Mesenchymal stem cell (in vitro differentiated cells and primary cell): Measurements from ENCODE around the gene RASEF.
"Not testable (repeated sequence)": the region's sequence is repeated elsewhere in the genome, so short reads cannot be mapped to it uniquely, and the experiment has no call there.

Experiments used
- DNase-seq: peaks from one replicate; pipeline ENCODE4 v3.0.0-alpha.2; 2013
- H2AFZ ChIP-seq: one replicate; pipeline ENCODE4 v1.6.1; 2013; ENCODE audit warnings: low read depth, mild to moderate bottlenecking, control low read depth, inconsistent platforms, low read length, moderate library complexity
- H2AK5ac ChIP-seq: 2 replicates; pipeline ENCODE4 v1.6.1; 2013; ENCODE audit warnings: low read length, moderate library complexity, mild to moderate bottlenecking, inconsistent platforms; ENCODE audit not compliant: severe bottlenecking
- H2BK120ac ChIP-seq: one replicate; pipeline ENCODE4 v1.6.1; 2013; ENCODE audit warnings: low read depth, mild to moderate bottlenecking, inconsistent platforms, low read length, moderate library complexity
- H2BK12ac ChIP-seq, 2 experiments: one replicate each; pipeline ENCODE4 v1.6.1; 2013; ENCODE audit warnings: inconsistent platforms in 2 of 2, low read length in 2 of 2, mild to moderate bottlenecking in 2 of 2, moderate library complexity in 2 of 2, control low read depth in 1 of 2
- H2BK15ac ChIP-seq: one replicate; pipeline ENCODE4 v1.6.1; 2013; ENCODE audit warnings: mild to moderate bottlenecking, low read depth, inconsistent platforms; ENCODE audit not compliant: poor library complexity, severe bottlenecking
- H2BK5ac ChIP-seq: 2 replicates; pipeline ENCODE4 v1.6.1; 2013; ENCODE audit warnings: low read depth, mild to moderate bottlenecking, low read length, control low read depth, inconsistent platforms; ENCODE audit not compliant: poor library complexity, severe bottlenecking
- H3K14ac ChIP-seq, 2 experiments: one replicate each; pipeline ENCODE4 v1.6.1; 2013; ENCODE audit warnings: inconsistent platforms in 2 of 2, low read length in 2 of 2, control low read depth in 1 of 2, mild to moderate bottlenecking in 1 of 2, moderate library complexity in 1 of 2
- H3K18ac ChIP-seq, 2 experiments: one replicate each; pipeline ENCODE4 v1.6.1; 2013; ENCODE audit warnings: inconsistent platforms in 2 of 2, low read length in 2 of 2, control low read depth in 1 of 2, low read depth in 1 of 2, mild to moderate bottlenecking in 1 of 2
- H3K23ac ChIP-seq, 2 experiments: one replicate each; pipeline ENCODE4 v1.6.1; 2013; ENCODE audit warnings: inconsistent platforms in 2 of 2, low read length in 2 of 2, mild to moderate bottlenecking in 2 of 2, moderate library complexity in 2 of 2, control low read depth in 1 of 2
- H3K27ac ChIP-seq: 2 replicates; pipeline ENCODE4 v1.5.1; 2013; ENCODE audit warnings: mild to moderate bottlenecking, moderate library complexity, low read length, control low read depth, inconsistent platforms; ENCODE audit not compliant: poor library complexity, severe bottlenecking
- H3K27me3 ChIP-seq, 2 experiments: 2 replicates each; pipeline versions ENCODE4 v1.6.1 to v1.7.0; 2013; ENCODE audit warnings: low read length in 2 of 2, mild to moderate bottlenecking in 2 of 2, moderate library complexity in 2 of 2, control low read depth in 1 of 2, inconsistent platforms in 1 of 2; ENCODE audit not compliant: control insufficient read depth in 1 of 2, insufficient read depth in 1 of 2
- H3K36me3 ChIP-seq, 2 experiments: 2 replicates each; pipeline versions ENCODE4 v1.6.1 to v1.7.0; 2013; ENCODE audit warnings: low read length in 2 of 2, control low read depth in 1 of 2, inconsistent platforms in 1 of 2, low read depth in 1 of 2, mild to moderate bottlenecking in 1 of 2; ENCODE audit not compliant: insufficient read depth in 2 of 2, control insufficient read depth in 1 of 2
- H3K4ac ChIP-seq, 2 experiments: one replicate each; pipeline ENCODE4 v1.6.1; 2013; ENCODE audit warnings: inconsistent platforms in 2 of 2, low read length in 2 of 2, mild to moderate bottlenecking in 2 of 2, moderate library complexity in 2 of 2, control low read depth in 1 of 2, low read depth in 1 of 2
- H3K4me1 ChIP-seq: 2 replicates; pipeline ENCODE4 v1.6.1; 2013; ENCODE audit warnings: low read depth, low read length, control low read depth; ENCODE audit not compliant: control insufficient read depth, insufficient read depth
- H3K4me2 ChIP-seq: 2 replicates; pipeline ENCODE4 v1.6.1; 2013; ENCODE audit warnings: low read length, mild to moderate bottlenecking, inconsistent platforms; ENCODE audit not compliant: poor library complexity, severe bottlenecking
- H3K4me3 ChIP-seq, 2 experiments: 2 replicates each; pipeline versions ENCODE4 v1.5.1 to v1.7.0; 2013; ENCODE audit warnings: low read length in 2 of 2, mild to moderate bottlenecking in 2 of 2, control low read depth in 1 of 2, low read depth in 1 of 2; ENCODE audit not compliant: insufficient read depth in 1 of 2
- H3K79me1 ChIP-seq: replicated peaks from 2 replicates; pipeline ENCODE4 v1.6.1; 2013; ENCODE audit warnings: mild to moderate bottlenecking, control low read depth, low read length, inconsistent platforms; ENCODE audit not compliant: poor library complexity, severe bottlenecking
- H3K9ac ChIP-seq: 2 replicates; pipeline ENCODE4 v1.7.0; 2013; ENCODE audit warnings: mild to moderate bottlenecking, low read length, moderate library complexity
- H3K9me3 ChIP-seq: 2 replicates; pipeline ENCODE4 v1.7.0; 2013; ENCODE audit warnings: mild to moderate bottlenecking, low read length; ENCODE audit not compliant: control insufficient read depth
- H4K8ac ChIP-seq: one replicate; pipeline ENCODE4 v1.6.1; 2013; ENCODE audit warnings: inconsistent platforms, mild to moderate bottlenecking, low read length, moderate library complexity
- H4K91ac ChIP-seq: one replicate; pipeline ENCODE4 v1.6.1; 2013; ENCODE audit warnings: mild to moderate bottlenecking, low read length, inconsistent platforms
- WGBS: methylation state at CpG from one replicate; pipeline ENCODE4 v1.1.7; 2013; ENCODE audit warnings: mixed read lengths; 5-methylcytosine and 5-hydroxymethylcytosine counted together

The RASEF gene

DNA sequence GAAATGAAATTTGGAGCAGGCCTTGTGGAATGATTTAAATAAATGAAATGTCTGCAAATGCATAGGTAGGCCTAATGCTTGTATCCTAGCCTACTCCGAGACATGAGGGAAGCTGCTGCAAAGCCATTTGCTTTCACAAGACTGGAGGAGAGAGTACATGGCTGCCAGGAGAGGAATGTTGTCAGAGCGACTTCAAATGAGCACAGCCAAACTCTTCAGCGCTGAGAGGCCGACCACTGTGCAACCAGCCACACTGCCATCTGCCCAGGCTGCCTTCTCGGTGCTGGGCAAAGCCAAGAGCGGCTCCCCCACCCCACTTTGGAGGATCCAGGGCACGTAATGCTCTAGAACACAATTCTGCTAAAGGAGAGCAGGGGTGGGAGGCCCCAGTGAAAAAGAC, 122.6 kb downstream of the RASEF start:
- Histone ChIP-seq H3K14ac (no peak overlapping the region), H3K27ac (no peak overlapping the region), H3K4ac (no peak overlapping the region), H3K4me2 (no peak overlapping the region), H4K8ac (peak overlapping the region; percentile 55), H4K91ac (no peak overlapping the region), H2BK120ac (no peak overlapping the region), H3K36me3 (no peaks in the 10 kb centered on the region), H3K79me1 (no peaks in the 10 kb centered on the region), H3K18ac (no peak overlapping the region), H2AK5ac (no peak overlapping the region), H3K4me3 (no peak overlapping the region), H2BK5ac (no peak overlapping the region), H2AFZ (no peak overlapping the region), H3K9me3 (no peaks in the 10 kb centered on the region), H2BK15ac (no peak overlapping the region), H3K27me3 (no peaks in the 10 kb centered on the region), H3K23ac (no peak overlapping the region), H3K9ac (no peak overlapping the region), H3K4me1 (peaks cover 3% of the 10 kb centered on the region), H2BK12ac (peak overlapping the region in 1 of 2 experiments; percentile 21)
- WGBS: 95% methylated on average over 7 of the region's 7 CpGs
- no peak for DNase-seq

DNA sequence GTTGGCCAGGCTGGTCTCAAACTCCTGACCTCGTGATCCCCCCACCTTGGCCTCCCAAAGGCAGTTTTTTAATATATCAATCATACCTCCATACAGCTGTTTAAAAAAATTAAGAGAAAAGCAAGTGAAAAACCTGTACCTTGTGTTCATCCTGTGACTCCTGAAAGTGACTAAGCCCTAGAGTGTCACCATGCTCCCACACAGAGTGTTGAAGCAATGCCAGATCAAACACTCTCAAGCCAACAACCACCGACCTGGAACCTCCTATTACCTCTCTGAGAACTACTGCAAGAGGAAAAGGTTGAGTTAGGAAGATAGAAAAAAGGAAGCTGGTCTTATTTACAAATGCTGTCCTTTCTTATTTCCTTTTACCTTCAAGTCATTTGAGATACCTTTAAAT, 123.5 kb downstream of the RASEF start:
- no CpG with 5 or more reads among the region's 2 CpGs for WGBS
- Histone ChIP-seq H2AK5ac (no peak overlapping the region), H2BK5ac (no peak overlapping the region), H3K14ac (no peak overlapping the region), H3K36me3 (no peaks in the 10 kb centered on the region), H3K9me3 (no peaks in the 10 kb centered on the region), H4K8ac (no peak overlapping the region), H2BK12ac (no peak overlapping the region), H3K23ac (no peak overlapping the region), H3K27ac (no peak overlapping the region), H3K79me1 (no peaks in the 10 kb centered on the region), H3K27me3 (no peaks in the 10 kb centered on the region), H3K4me2 (no peak overlapping the region), H3K4me1 (peaks cover 5% of the 10 kb centered on the region), H2AFZ (no peak overlapping the region), H4K91ac (no peak overlapping the region), H2BK120ac (no peak overlapping the region), H3K18ac (no peak overlapping the region), H3K4ac (no peak overlapping the region), H3K9ac (no peak overlapping the region), H3K4me3 (no peak overlapping the region), H2BK15ac (no peak overlapping the region)
- DNase-seq: no peak

DNA sequence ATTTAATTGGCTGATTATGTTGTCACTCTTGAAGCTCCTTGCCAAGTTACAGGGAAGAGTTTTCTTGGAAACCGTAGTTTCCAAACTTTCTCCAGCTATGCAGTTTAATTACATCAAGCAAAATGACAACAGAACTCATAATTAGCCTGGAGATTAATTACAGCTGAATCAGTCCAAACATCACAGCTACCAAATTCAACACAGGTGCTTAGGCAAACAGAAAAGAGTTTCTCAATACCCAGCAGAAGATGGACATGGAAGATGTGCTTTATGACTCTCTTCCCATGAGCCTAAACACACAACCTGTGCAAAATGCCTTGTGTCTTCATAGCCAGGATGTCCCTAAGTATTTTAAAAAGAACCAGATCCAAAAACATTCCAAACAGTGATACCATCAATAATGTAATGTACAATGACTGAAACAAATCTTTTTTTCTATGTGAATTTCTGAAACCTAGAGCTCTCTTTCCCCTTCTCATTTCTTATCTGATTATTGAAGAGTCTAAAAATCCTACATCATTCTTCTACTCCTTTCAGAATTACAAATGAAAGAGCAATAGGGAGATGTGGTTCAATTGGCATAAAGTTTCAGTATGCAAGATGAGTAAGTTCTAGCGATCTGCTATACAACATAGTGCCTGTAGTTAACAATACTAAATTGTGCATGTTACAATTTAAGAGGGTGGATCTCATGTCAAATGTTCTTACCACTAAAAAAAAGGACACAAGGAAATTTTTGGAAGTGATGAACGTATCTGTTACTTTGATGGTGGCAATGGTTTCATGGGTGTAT, 124.3 kb downstream of the RASEF start:
- Histone ChIP-seq H3K14ac (no peak overlapping the region), H3K27me3 (no peaks in the 10 kb centered on the region), H4K8ac (no peak overlapping the region), H3K4me3 (no peak overlapping the region), H3K18ac (no peak overlapping the region), H3K27ac (no peak overlapping the region), H2BK12ac (no peak overlapping the region), H2BK120ac (no peak overlapping the region), H3K9ac (no peak overlapping the region), H3K9me3 (no peaks in the 10 kb centered on the region), H3K4ac (no peak overlapping the region), H4K91ac (no peak overlapping the region), H2AK5ac (no peak overlapping the region), H2AFZ (no peak overlapping the region), H3K79me1 (no peaks in the 10 kb centered on the region), H3K4me2 (no peak overlapping the region), H3K4me1 (peaks cover 5% of the 10 kb centered on the region), H3K36me3 (no peaks in the 10 kb centered on the region), H3K23ac (no peak overlapping the region), H2BK15ac (no peak overlapping the region), H2BK5ac (no peak overlapping the region)
- whole genome bisulfite sequencing: 98% methylated on average over 3 of the region's 3 CpGs
- no peak for DNase-seq

DNA sequence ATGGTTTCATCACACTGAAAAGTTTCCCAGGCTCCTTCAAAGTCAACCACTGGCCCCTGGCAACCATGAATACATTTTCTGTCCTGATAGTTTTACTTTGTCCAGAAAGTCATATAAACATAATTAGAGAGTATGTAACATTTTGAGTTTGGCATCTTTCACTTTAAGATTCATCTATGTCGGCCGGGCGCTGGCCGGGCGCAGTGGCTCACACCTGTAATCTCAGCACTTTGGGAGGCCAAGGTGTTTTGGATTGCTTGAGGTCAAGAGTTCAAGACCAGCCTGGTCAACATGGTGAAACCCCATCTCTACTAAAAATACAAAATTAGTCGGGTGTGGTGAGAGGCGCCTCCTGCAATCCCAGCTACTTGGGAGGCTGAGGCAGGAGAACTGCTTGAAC, 126.4 kb downstream of the RASEF start:
- not testable (repeated sequence) for H3K9ac ChIP-seq, H2AFZ ChIP-seq, H3K23ac ChIP-seq, H4K8ac ChIP-seq, H2AK5ac ChIP-seq, H3K27me3 ChIP-seq, H3K79me1 ChIP-seq, H3K36me3 ChIP-seq, H2BK12ac ChIP-seq, H3K4ac ChIP-seq, H3K9me3 ChIP-seq, H4K91ac ChIP-seq, H3K14ac ChIP-seq, H2BK120ac ChIP-seq, H3K27ac ChIP-seq, H3K4me1 ChIP-seq, H2BK15ac ChIP-seq, H2BK5ac ChIP-seq, H3K4me3 ChIP-seq, H3K4me2 ChIP-seq, H3K18ac ChIP-seq
- DNase-seq: peak; percentile 29
- 100% methylated on average over 7 of the region's 7 CpGs for whole genome bisulfite sequencing
